ENCODE measurements around the gene NDRG4.

Gene NDRG4

GRCh38 chr16:58536278-58536677, 36.3 kb downstream of the NDRG4 start:
- in situ Hi-C loops (cut with MboI; ENCODE audit: low sequenced_read_pairs), result loop anchor here (10.0 kb wide), 1 partner anchor 49 kb away; no protein-coding TSS in a partner anchor

DNA sequence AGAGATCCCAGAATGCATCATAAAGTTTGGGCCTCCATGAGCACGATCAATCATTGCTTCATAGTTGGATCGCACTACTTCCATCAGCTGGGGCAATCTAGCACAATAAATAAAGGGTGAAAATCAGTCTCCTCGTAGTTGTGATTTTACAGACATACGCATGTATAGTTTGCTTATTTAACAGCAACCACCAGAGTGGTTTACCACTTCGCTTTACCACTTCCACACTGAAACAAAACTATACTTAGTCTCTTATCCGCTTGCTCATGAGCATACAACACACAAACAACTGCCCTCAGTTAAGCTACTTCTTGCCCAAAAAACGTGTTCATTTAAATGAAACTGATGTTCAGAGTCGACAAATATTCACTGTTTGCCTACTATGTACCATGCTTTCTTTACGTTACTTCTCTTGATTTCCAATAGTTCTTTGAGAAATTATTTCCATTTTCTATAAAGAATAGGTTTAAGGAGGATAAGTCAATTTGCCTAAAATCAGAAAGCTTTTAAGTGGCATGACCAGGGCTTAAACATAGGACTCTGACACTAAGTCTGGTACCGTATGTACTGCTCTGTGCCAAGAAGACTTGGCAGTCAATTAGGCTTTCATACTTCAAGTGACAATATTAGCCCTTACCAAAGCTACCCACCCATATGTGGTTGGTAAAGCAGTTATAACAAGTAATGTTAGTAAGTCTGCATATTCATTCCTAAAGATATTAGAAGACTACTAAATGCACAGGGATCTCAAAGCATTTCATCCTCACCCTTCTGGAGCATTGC, 37.4 kb downstream of the NDRG4 start:
- in situ Hi-C loops (cut with MboI; ENCODE audit: low sequenced_read_pairs), result loop anchor here (10.0 kb wide), 1 partner anchor 47 kb away; no protein-coding TSS in a partner anchor

GRCh38 chr16:58541711-58542110, 41.8 kb downstream of the NDRG4 start:
- in situ Hi-C loops (cut with MboI; ENCODE audit: low sequenced_read_pairs), result no loop called here

GRCh38 chr16:58542291-58542690, 42.3 kb downstream of the NDRG4 start:
- in situ Hi-C loops (cut with MboI; ENCODE audit: low sequenced_read_pairs), result no loop called here

- in situ Hi-C loops (cut with MboI; ENCODE audit: low sequenced_read_pairs), result no loop called here
Measured at GRCh38 chr16:58543685-58544084, 43.7 kb downstream of the NDRG4 start.

DNA sequence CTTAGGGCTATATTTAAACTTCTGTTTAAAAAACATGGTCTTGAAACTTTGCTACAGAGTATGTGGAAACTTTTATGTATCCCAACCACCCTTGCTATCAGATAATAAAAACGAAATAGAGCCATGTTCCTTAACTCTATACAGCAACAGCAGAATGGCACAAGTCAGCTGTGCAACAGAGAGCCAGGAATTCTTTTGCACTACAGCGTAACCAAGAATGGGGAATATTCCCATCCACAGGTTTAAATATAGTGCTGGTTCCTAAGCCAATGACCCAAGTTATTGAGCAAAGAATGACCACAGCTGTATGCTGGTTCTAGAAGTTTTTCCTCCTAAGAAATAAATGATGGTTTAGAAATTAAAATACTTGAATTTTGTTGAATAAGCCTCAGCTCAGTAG, 48.4 kb downstream of the NDRG4 start:
- in situ Hi-C loops (cut with MboI; ENCODE audit: low sequenced_read_pairs), result no loop called here

DNA sequence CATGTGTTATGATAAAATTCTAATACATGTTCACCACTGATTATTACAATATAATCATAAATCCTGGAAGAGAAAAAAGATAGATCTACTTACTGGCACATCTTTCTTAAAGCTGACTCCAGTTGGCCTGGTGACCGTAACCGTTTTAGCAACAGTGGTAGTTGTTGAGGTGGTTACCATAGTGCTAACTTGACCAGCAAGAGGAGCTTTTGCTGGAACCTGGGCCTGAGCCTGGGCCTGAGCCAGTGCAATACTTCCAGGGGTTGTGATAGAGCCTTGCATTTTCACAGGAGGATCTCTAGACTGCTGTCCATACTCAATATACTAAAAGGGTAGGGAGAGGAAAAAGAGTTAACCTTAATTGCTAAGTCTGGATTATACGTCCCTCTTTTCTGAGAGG, 51.6 kb downstream of the NDRG4 start:
- in situ Hi-C loops (cut with MboI; ENCODE audit: low sequenced_read_pairs), result no loop called here

GRCh38 chr16:58556678-58557077, 56.7 kb downstream of the NDRG4 start:
- in situ Hi-C loops (cut with MboI; ENCODE audit: low sequenced_read_pairs), result no loop called here
